SHP77 treated with DMSO at 0.1 percent for 48 hours (cell line): ENCODE data around the gene EML6.

Source experiments
- DNase-seq: peaks from one replicate; lab custom pipeline; 2025; lab: John Stamatoyannopoulos, UW

The EML6 gene

GRCh38 chr2:54946220-54946805 is 222.9 kb downstream of the EML6 start:
- DNase-seq = no peak

GRCh38 chr2:54947136-54947535 is 223.7 kb downstream of the EML6 start:
- no peak for DNase-seq

GRCh38 chr2:54947646-54948045 is 224.2 kb downstream of the EML6 start:
- no peak for DNase-seq

GRCh38 chr2:54948120-54948519 is 224.7 kb downstream of the EML6 start:
- no peak for DNase-seq

GRCh38 chr2:54949431-54949830 is 226.0 kb downstream of the EML6 start:
- no peak for DNase-seq

- DNase-seq = no peak
Observed at GRCh38 chr2:54950811-54951210, 227.3 kb downstream of the EML6 start.

GRCh38 chr2:54952425-54952824 is 229.0 kb downstream of the EML6 start:
- no peak for DNase-seq

- no peak for DNase-seq
Observed at GRCh38 chr2:54952978-54953456, 229.6 kb downstream of the EML6 start.

GRCh38 chr2:54954158-54954557 is 230.7 kb downstream of the EML6 start:
- DNase-seq = no peak

GRCh38 chr2:54954705-54955357 is 231.4 kb downstream of the EML6 start:
- no peak for DNase-seq

- no peak for DNase-seq
Observed at GRCh38 chr2:54955358-54956110, 232.1 kb downstream of the EML6 start.

GRCh38 chr2:54956111-54956627 is 232.7 kb downstream of the EML6 start:
- DNase-seq = no peak

- DNase-seq = peak; percentile 41
Observed at GRCh38 chr2:54957321-54957999, 234.0 kb downstream of the EML6 start.

- no peak for DNase-seq
Observed at GRCh38 chr2:54958717-54959371, 235.4 kb downstream of the EML6 start.

- DNase-seq = no peak
Observed at GRCh38 chr2:54960164-54960563, 236.7 kb downstream of the EML6 start.

- DNase-seq = no peak
Observed at GRCh38 chr2:54962511-54962910, 239.0 kb downstream of the EML6 start.

- DNase-seq = no peak
Observed at GRCh38 chr2:54962935-54963440, 239.5 kb downstream of the EML6 start.

GRCh38 chr2:54963476-54963875 is 240.0 kb downstream of the EML6 start:
- DNase-seq = no peak

GRCh38 chr2:54964271-54964670 is 240.8 kb downstream of the EML6 start:
- DNase-seq = no peak

GRCh38 chr2:54964816-54965215 is 241.4 kb downstream of the EML6 start:
- DNase-seq = no peak

GRCh38 chr2:54965425-54965824 is 242.0 kb downstream of the EML6 start:
- DNase-seq = no peak
